HG02885 (cell line): Measurements from ENCODE around the gene QDPR.

Source experiments
- ATAC-seq: cut with Tn5 transposase; IDR thresholded peaks from one replicate; pipeline ENCODE4 v1.9.1; 2021; ENCODE audit warnings: mild to moderate bottlenecking; ENCODE audit not compliant: unreplicated experiment, poor library complexity

The QDPR gene

GRCh38 chr4:17531538-17532285, 19.8 kb upstream of the QDPR start:
- ATAC-seq: no peak

- ATAC-seq: no peak
Measured at GRCh38 chr4:17528551-17529165, 16.8 kb upstream of the QDPR start.

- ATAC-seq: no peak
Measured at GRCh38 chr4:17526695-17527477, 15.0 kb upstream of the QDPR start.

GRCh38 chr4:17523662-17524061, 11.8 kb upstream of the QDPR start:
- ATAC-seq: no peak

GRCh38 chr4:17521595-17521994, 9.7 kb upstream of the QDPR start:
- ATAC-seq: no peak

- no peak for ATAC-seq
Measured at GRCh38 chr4:17517664-17518063, 5.8 kb upstream of the QDPR start.

- no peak for ATAC-seq
Measured at GRCh38 chr4:17516980-17517379, 5.1 kb upstream of the QDPR start.

GRCh38 chr4:17515445-17516407, 3.8 kb upstream of the QDPR start:
- no peak for ATAC-seq

- ATAC-seq: no peak
Measured at GRCh38 chr4:17514865-17515264, 3.0 kb upstream of the QDPR start, which contains the start of gene CLRN2. TSS of gene CLRN2 (plus strand) at chr4:17515165. CDS start at chr4:17515267, 102 bp downstream.

- no peak for ATAC-seq
Measured at GRCh38 chr4:17512973-17513665, 1.2 kb upstream of the QDPR start.

- peak; percentile 70 for ATAC-seq
Measured at GRCh38 chr4:17511509-17511949, 361 bp downstream of the QDPR start.

- no peak for ATAC-seq
Measured at GRCh38 chr4:17511051-17511450, 839 bp downstream of the QDPR start.

- ATAC-seq: no peak
Measured at GRCh38 chr4:17510582-17510981, 1.3 kb downstream of the QDPR start.

- no peak for ATAC-seq
Measured at GRCh38 chr4:17504081-17504480, 7.8 kb downstream of the QDPR start.

- ATAC-seq: no peak
Measured at GRCh38 chr4:17502756-17503155, 9.1 kb downstream of the QDPR start.

GRCh38 chr4:17500574-17500973, 11.3 kb downstream of the QDPR start:
- peak; percentile 67 for ATAC-seq

GRCh38 chr4:17497890-17498523, 13.9 kb downstream of the QDPR start:
- ATAC-seq: no peak

- ATAC-seq: no peak
Measured at GRCh38 chr4:17494258-17495190, 17.4 kb downstream of the QDPR start.
